ENCODE data around the gene ZNF385A. TPM values are rescaled to one million over a fixed set of nuclear protein-coding genes. Genes with fewer than 3 reads are reported as not detected.

Gene ZNF385A
- total and polyA plus RNA-seq, 9 of the 15 experiments (the other 6 are each of a cell fraction or from before 2014, with no cell fraction given) = 1.0 to 111 (median 7.7) TPM

GRCh38 chr12:54368709-54369596 lies 15.6 kb downstream of the ZNF385A start (continued):
- TF ChIP-seq PRPF4 (IDR thresholded peaks at IDR 0.05; ENCODE audit: insufficient read depth, low read depth, low read length, poor library complexity, severe bottlenecking) (no peak), UBTF (IDR thresholded peaks at IDR 0.05; ENCODE audit: borderline replicate concordance in 1 of 2, low read depth in 2 of 2, low read length in 2 of 2) (0 out of 4 replicates have a peak, but pooled peaks of 1 of the 2 experiments have one; percentile 8)

GRCh38 chr12:54368025-54368708 lies 16.4 kb downstream of the ZNF385A start:
- Histone ChIP-seq H3K4me3 (no peak overlapping the region), H3K79me2 (ENCODE audit: control insufficient read depth, insufficient read depth, low read length) (peaks cover 5% of the 10 kb centered on the region; the same call in 1 of the 3 replicates), H3K4me2 (ENCODE audit: insufficient read depth, low read length) (peak overlapping the region; percentile 82), H3K9ac (ENCODE audit: insufficient read depth in 1 of 2, low read depth in 2 of 2, low read length in 2 of 2) (peak overlapping the region; percentile 78 to 80; a peak in 3 of 4 replicates), H3K27ac (ENCODE audit: extremely low read depth, low read depth, low read length) (peak overlapping the region; percentile 87), H2AFZ (ENCODE audit: low read depth, low read length) (peak overlapping the region; percentile 89), H3K4me1 (replicated peaks in 1 of 2; ENCODE audit: control insufficient read depth in 2 of 2, insufficient read depth in 2 of 2, low read length in 2 of 2) (peaks cover 38 to 39% of the 10 kb centered on the region in 2 experiments), H4K20me1 (replicated peaks; ENCODE audit: control insufficient read depth, insufficient read depth, low read length) (no peaks in the 10 kb centered on the region), H3K27me3 (ENCODE audit: control insufficient read depth in 2 of 2, insufficient read depth in 2 of 2, low read length in 2 of 2) (no peaks in the 10 kb centered on the region), H3K9me3 (replicated peaks; ENCODE audit: control insufficient read depth, insufficient read depth, low read depth, low read length) (no peaks in the 10 kb centered on the region), H3K36me3 (ENCODE audit: control insufficient read depth, insufficient read depth, low read length) (peaks cover 26% of the 10 kb centered on the region; the same call in 2 of the 3 replicates), H3K9me1 (ENCODE audit: control insufficient read depth, insufficient read depth, low read length) (no peaks in the 10 kb centered on the region)
- in situ Hi-C loops (cut with MboI) (loop anchor here (5.0 to 10.0 kb wide), 3 partner anchors 73 to 383 kb away; partner anchors contain the start of gene HOXC10), intact Hi-C loops (cut with micrococcal nuclease) (loop anchor here (1.0 to 10.0 kb wide), 3 partner anchors 26 to 383 kb away; partner anchors contain the start of gene HOXC10)
- DNase-seq (ENCODE audit: extremely low read depth in 1 of 4, low spot score in 3 of 4) (no peak), ATAC-seq (peak; percentile 2), FAIRE-seq (no peak)
- ChIA-PET POLR2A (interaction anchor here (0.7 to 2.8 kb wide), 11 partner anchors 9 to 116 kb away, joined by 3 to 14 read pairs (median 4); partner anchors contain the start of genes CBX5 and HNRNPA1), CTCF (ENCODE audit: low intra/inter-chr PET ratio) (interaction anchor here (0.6 to 4.9 kb wide), 10 partner anchors 11 to 335 kb away, joined by 3 to 50 read pairs (median 4); partner anchors contain the start of gene HOXC5)
- WGBS (ENCODE audit: insufficient coverage, low coverage, missing lambda C conversion rate) = 8% methylated on average over 5 of the region's 5 CpGs
- no TSS peak for BruUV-seq (replicated peaks)
- TF ChIP-seq SNRNP70 (optimal IDR thresholded peaks at IDR 0.05; ENCODE audit: low read depth, low read length) (no peak), HDAC2 (IDR thresholded peaks at IDR 0.05) (no peak), ESRRA (IDR thresholded peaks at IDR 0.05; ENCODE audit: borderline replicate concordance, low read depth) (no peak), SREBF1 (IDR thresholded peaks at IDR 0.05; ENCODE audit: borderline replicate concordance, low read depth, low read length) (no peak), BRCA1 (IDR thresholded peaks at IDR 0.05) (no peak), BRCA1 (CRISPR knock-in tag; IDR thresholded peaks at IDR 0.05) (no peak), CCAR2 (IDR thresholded peaks at IDR 0.05; ENCODE audit: low read depth, low read length) (no peak), ZFP36 (IDR thresholded peaks at IDR 0.05; ENCODE audit: low read depth, low read length, partially characterized antibody) (no peak), SMAD4 (CRISPR knock-in tag; conservative IDR thresholded peaks at IDR 0.05) (no peak), ZNF639 (CRISPR knock-in tag; conservative IDR thresholded peaks at IDR 0.05 in 1 of 2, IDR thresholded peaks at IDR 0.05 in 1 of 2) (0 out of 4 replicates have a peak, but pooled peaks of 1 of the 2 experiments have one; percentile 21), FOXJ3 (CRISPR knock-in tag; IDR thresholded peaks at IDR 0.05) (no peak), MCM7 (IDR thresholded peaks at IDR 0.05) (no peak)
